HPDE6-E6E7 (cell line): ENCODE results near the gene FBN1.

Experiments
- DNase-seq: peaks from one replicate; pipeline ENCODE4 v3.0.0; 2011; ENCODE audit warnings: missing footprints; ENCODE audit errors: extremely low spot score

Gene FBN1

GRCh38 chr15:48470096-48470495 is 175.4 kb downstream of the FBN1 start:
- no peak for DNase-seq

GRCh38 chr15:48469681-48470080 is 175.8 kb downstream of the FBN1 start:
- no peak for DNase-seq

DNA sequence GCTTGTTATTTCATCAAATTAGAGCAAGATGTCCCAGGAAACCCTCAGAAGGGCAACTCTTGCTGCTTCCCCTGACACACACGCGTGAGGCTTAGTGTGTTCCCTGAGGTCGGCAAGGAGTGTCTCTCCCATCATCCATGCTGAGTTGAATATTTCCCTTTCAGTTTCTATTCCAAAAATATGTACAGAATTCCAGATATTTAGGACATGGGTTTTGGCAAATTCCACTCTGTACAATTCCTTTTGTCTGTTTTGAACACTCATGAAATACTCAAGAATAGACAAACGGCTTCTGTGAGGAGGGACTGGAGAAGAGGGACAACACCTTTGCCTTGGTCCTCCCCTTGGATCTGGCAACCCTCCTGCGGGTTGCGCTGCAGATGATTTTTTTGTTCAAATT is 176.2 kb downstream of the FBN1 start:
- no peak for DNase-seq

GRCh38 chr15:48467801-48468200 is 177.7 kb downstream of the FBN1 start:
- no peak for DNase-seq

- no peak for DNase-seq
Measured at GRCh38 chr15:48466820-48467219, 178.7 kb downstream of the FBN1 start.

DNA sequence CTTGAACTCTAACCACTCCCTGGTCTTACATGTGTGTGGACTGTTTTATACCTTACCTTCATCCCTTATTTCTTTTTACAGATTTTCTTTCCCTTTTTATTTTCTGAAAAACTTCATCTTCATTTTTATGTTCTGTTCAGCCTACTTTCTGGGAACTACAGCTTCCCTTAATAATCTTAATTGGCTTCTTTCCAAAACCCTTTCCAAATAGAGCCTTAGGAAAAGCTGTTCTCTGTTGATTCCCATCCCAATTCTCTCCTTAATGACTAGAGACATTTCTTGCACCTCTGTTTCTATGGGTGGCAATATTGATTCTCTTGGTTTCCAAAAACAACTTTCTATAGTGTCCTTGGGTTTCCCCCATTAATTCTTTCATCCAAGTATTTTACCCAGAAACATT is 179.4 kb downstream of the FBN1 start:
- no peak for DNase-seq

DNA sequence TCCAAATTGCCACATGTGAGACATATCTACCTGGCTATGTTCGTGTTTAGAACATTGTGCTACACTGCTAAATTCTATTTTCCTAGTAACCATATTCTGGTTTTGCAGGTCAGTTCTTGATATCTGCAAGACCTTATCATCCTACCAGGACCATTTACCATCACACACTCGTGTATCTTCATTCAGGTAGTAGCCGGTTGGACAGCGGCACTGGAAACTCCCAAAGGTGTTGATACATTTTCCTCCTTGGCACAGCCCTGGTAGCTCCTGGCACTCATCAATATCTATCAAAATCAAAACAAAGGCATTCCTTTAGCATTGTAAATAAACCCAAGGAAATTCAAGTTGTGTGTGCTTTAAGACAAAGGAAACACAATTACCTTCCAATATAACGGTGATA is 180.1 kb downstream of the FBN1 start:
- no peak for DNase-seq

- no peak for DNase-seq
Measured at GRCh38 chr15:48463366-48463880, 182.1 kb downstream of the FBN1 start.

DNA sequence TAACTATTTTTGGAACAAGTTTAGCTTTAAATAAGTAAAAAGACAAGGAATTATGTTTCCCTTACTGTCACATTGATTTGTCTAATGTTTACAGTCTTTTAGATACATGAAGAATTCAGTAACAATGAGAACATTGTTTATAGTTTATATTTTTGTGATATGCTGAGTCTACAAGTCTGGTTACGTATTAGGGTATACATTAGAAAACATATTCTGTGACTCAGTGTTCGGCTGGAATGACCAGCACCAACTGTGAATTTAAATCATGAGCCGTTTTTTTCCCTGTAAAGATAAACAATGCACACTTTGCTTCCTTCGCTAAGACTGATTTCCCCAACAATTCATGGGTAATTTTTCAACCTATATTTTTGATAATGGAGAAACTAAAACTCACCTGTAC is 182.8 kb downstream of the FBN1 start:
- no peak for DNase-seq

- peak; percentile 37 for DNase-seq
Measured at GRCh38 chr15:48459571-48460442, 185.7 kb downstream of the FBN1 start.

DNA sequence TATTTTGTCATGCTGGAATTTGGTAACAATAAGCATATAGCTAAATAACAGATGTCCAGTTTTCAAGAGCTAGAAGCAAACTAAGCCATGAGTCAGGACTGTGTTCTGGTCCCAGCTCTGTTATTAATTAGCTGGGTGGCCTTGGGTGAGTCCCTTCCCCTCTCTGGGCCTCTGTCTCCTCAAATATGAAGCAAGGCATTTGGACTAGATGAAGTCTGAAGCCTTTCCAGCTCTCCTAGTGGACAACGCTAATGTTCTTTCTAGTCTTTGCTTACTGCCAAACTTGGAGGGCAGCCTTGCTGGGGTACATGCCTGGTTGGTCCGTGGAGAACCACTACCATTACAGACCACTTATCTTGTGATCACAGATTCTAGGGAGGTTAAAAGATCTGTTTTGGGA is 186.6 kb downstream of the FBN1 start:
- no peak for DNase-seq

DNA sequence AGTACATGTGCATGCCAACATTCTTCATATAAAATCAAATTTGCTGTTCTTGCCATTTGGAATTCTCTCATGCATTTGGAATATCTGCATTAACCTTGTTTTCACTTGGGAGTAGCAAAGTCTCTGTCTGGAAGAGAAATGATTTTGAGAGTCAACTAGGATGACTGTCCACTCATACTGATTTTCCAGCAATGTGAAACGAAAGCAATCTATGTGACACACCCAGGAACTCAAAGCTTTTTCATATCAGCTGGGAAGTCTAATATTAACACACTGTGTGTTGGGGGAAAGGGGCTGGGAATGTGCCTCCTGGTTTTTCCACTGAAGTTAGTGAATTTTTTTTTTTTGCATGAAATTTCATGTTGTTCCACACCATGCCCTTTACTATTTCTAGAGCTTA is 189.4 kb downstream of the FBN1 start:
- no peak for DNase-seq

DNA sequence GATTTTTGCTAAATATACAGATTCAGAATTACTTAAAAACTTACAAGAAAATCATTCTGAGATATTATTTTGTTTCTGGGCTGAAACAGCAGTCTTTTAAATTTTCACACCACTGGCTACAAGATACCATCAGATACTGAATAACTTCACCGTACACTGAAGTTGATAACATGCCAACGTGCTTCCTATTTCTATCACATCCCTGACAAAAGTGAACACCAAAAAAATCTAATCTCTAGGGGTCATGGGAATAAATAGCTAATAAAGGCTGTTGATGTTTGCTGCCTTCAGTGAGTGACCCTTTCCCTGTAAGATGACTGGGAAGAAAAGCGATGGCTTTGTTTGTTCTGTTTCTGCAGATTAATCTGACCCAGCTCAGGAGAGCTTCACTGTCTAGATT is 193.8 kb downstream of the FBN1 start:
- DNase-seq: no peak

- no peak for DNase-seq
Measured at GRCh38 chr15:48451241-48451640, 194.3 kb downstream of the FBN1 start.

DNA sequence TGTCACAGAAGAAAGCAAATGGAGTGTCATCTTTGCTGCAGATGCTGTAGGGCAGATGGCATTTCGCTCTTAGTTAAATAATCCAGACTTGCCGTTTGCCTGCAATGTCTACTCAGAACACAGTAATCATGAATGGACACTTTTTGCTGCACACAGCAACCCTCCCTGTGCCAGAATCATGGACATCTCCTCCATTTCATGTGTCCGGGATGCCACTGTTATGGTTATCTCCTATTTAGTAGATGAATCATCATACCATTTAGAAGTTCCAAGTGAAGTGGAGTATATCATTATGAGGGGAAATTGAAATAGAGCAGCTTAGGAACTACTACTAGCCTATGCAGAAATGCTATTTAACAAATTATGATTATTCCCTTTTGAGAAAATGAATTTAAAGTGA is 195.8 kb downstream of the FBN1 start:
- DNase-seq: no peak

GRCh38 chr15:48447657-48448056 is 197.9 kb downstream of the FBN1 start:
- DNase-seq: peak; percentile 34

GRCh38 chr15:48447058-48447457 is 198.5 kb downstream of the FBN1 start:
- DNase-seq: no peak

- DNase-seq: no peak
Measured at GRCh38 chr15:48442011-48442410, 203.5 kb downstream of the FBN1 start.

GRCh38 chr15:48440084-48440483 is 205.4 kb downstream of the FBN1 start:
- DNase-seq: no peak

DNA sequence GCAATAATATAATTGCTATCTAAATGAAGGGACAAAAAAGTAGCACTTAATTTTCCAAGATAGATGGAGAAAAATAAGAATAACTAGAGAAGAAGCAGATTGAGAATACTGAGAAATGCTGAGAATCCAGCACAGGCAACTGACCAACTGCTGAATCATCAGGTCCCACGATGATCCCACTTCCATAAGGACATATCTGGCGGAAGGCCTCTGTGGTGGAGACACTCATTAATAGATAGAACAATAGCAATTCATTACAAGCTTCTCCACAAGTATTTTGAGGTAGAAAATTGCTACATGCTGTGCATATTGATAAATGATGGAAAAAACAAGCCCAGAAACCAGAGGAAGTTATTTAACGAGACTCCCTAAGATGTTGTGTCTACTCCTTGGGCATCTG is 208.3 kb downstream of the FBN1 start:
- DNase-seq: no peak

GRCh38 chr15:48435321-48435720 is 210.2 kb downstream of the FBN1 start:
- no peak for DNase-seq

- DNase-seq: no peak
Measured at GRCh38 chr15:48433226-48433886, 212.2 kb downstream of the FBN1 start.

- DNase-seq: no peak
Measured at GRCh38 chr15:48432688-48433087, 212.8 kb downstream of the FBN1 start.
